SH-SY5Y (cell line): Measurements from ENCODE around the gene FAM120A.

Experiments used
- GATA2 ChIP-seq: IDR thresholded peaks from 2 replicates; pipeline ENCODE4 v1.6.1; 2011; ENCODE audit warnings: mild to moderate bottlenecking, low read depth, low read length
- GATA3 ChIP-seq: IDR thresholded peaks from 2 replicates; pipeline ENCODE4 v1.6.1; 2011; ENCODE audit warnings: low read depth, mild to moderate bottlenecking, low read length, moderate library complexity

GRCh38 chr9:93588641-93589609, 137.4 kb downstream of the FAM120A start:
- TF ChIP-seq GATA2 (no peak), GATA3 (no peak)
